B cell (primary cell): ENCODE data around the gene EXOC6. TPM values are rescaled to one million over a fixed set of nuclear protein-coding genes. Genes with fewer than 3 reads are reported as not detected.

Experiments
- ATAC-seq: fragments of 200-7000 bp; cut with Tn5 transposase; one replicate; pipeline ENCODE4 v1.10.0; 2021; ENCODE audit warnings: low read depth, mild to moderate bottlenecking, moderate number of reproducible peaks, moderate library complexity
- CTCF ChIA-PET: fragments of 350-600 bp; sonication (Branson Sonifier 250); formaldehyde crosslinking; loops from one replicate; lab custom pipeline; 2021; ENCODE audit warnings: antibody characterized with exemption, inconsistent platforms; lab: Charles Lee
- POLR2A ChIA-PET: fragments of 350-600 bp; sonication (Branson Sonifier 250); formaldehyde crosslinking; loops from one replicate; lab custom pipeline; 2021; ENCODE audit warnings: antibody characterized with exemption; lab: Charles Lee
- DNase-seq: peaks from one replicate; pipeline ENCODE4 v3.0.0; 2013
- H2AFZ ChIP-seq: 2 replicates; pipeline ENCODE4 v1.6.1; 2012; ENCODE audit warnings: mild to moderate bottlenecking, low read depth, low read length; ENCODE audit not compliant: insufficient read depth, poor library complexity, severe bottlenecking
- H3K27ac ChIP-seq, 2 donors: 1 replicate in 1 of 2; 2 replicates in 1 of 2; pipeline ENCODE4 v1.5.1; 2012 to 2013; ENCODE audit warnings: low read length in 2 of 2, mild to moderate bottlenecking in 2 of 2, moderate library complexity in 1 of 2
- H3K27me3 ChIP-seq, 4 experiments: fragments of 200-600 bp in 1 of 4; sonication (generic) in 1 of 4; replicated peaks in 1 of 4; 1 replicate in 2 of 4; 2 replicates in 2 of 4; pipeline versions ENCODE4 v1.6.1 to v1.7.0; 2013 to 2016; ENCODE audit warnings: low read length in 3 of 4, mild to moderate bottlenecking in 2 of 4, mixed read lengths in 1 of 4, moderate library complexity in 1 of 4; ENCODE audit not compliant: insufficient read depth in 4 of 4, control insufficient read depth in 3 of 4; ENCODE audit errors: control extremely low read depth in 1 of 4
- H3K36me3 ChIP-seq, 2 experiments: replicated peaks in 1 of 2; 1 replicate in 1 of 2; 2 replicates in 1 of 2; pipeline versions ENCODE4 v1.6.1 to v1.7.1; 2013; ENCODE audit warnings: low read length in 1 of 2; ENCODE audit not compliant: insufficient read depth in 2 of 2, control insufficient read depth in 1 of 2; ENCODE audit errors: control extremely low read depth in 1 of 2, extremely low read depth in 1 of 2
- H3K4me1 ChIP-seq, 2 donors: fragments of 200-600 bp in 1 of 2; sonication (generic) in 1 of 2; 1 replicate in 1 of 2; 2 replicates in 1 of 2; pipeline versions ENCODE4 v1.5.1 to v1.6.1; 2013 to 2017; ENCODE audit warnings: low read length in 2 of 2; ENCODE audit not compliant: control insufficient read depth in 2 of 2, insufficient read depth in 2 of 2
- H3K4me2 ChIP-seq: replicated peaks from 2 replicates; pipeline ENCODE3; 2012; ENCODE audit warnings: mild to moderate bottlenecking, low read depth, low read length; ENCODE audit not compliant: poor library complexity, severe bottlenecking
- H3K4me3 ChIP-seq, 5 experiments: fragments of 200-600 bp in 1 of 5; sonication (generic) in 1 of 5; 1 replicate in 3 of 5; 2 replicates in 2 of 5; pipeline versions ENCODE4 v1.5.1 to v1.7.0; 2011 to 2016; ENCODE audit warnings: low read length in 4 of 5, mild to moderate bottlenecking in 4 of 5, low read depth in 2 of 5, control low read depth in 1 of 5, moderate library complexity in 1 of 5; ENCODE audit not compliant: insufficient read depth in 1 of 5; ENCODE audit errors: control extremely low read depth in 1 of 5, extremely low read depth in 1 of 5
- H3K79me2 ChIP-seq: fragments of 200-600 bp; sonication (generic); one replicate; pipeline ENCODE4 v1.6.0; 2016; ENCODE audit warnings: low read length; ENCODE audit not compliant: control insufficient read depth, insufficient read depth
- H3K9ac ChIP-seq: fragments of 200-600 bp; sonication (generic); 2 replicates; pipeline ENCODE4 v1.6.1; 2017; ENCODE audit warnings: mild to moderate bottlenecking, low read length, moderate library complexity
- H3K9me3 ChIP-seq, 3 donors: one replicate each; pipeline versions ENCODE4 v1.6.1 to v1.7.1; 2013; ENCODE audit warnings: low read length in 2 of 3; ENCODE audit not compliant: control insufficient read depth in 2 of 3, insufficient read depth in 1 of 3; ENCODE audit errors: control extremely low read depth in 1 of 3
- H4K20me1 ChIP-seq: 2 replicates; pipeline ENCODE4 v1.6.0; 2012; ENCODE audit warnings: mild to moderate bottlenecking, low read length; ENCODE audit not compliant: insufficient read depth, control insufficient read depth, poor library complexity, severe bottlenecking
- H3K27ac Mint-ChIP-seq: one replicate; pipeline ENCODE4 v1.8.0; 2021; ENCODE audit warnings: mixed read lengths
- H3K27me3 Mint-ChIP-seq: one replicate; pipeline ENCODE4 v1.8.0; 2021; ENCODE audit warnings: mixed read lengths
- H3K4me1 Mint-ChIP-seq: one replicate; pipeline ENCODE4 v1.8.0; 2021; ENCODE audit warnings: mixed read lengths
- H3K4me3 Mint-ChIP-seq: one replicate; pipeline ENCODE4 v1.8.0; 2021; ENCODE audit warnings: mixed read lengths
- H3K9me3 Mint-ChIP-seq: one replicate; pipeline ENCODE4 v1.8.0; 2022; ENCODE audit warnings: mixed read lengths; ENCODE audit not compliant: insufficient read depth
- EZH2 ChIP-seq: IDR thresholded peaks from 2 replicates; pipeline ENCODE4 v1.6.1; 2012; ENCODE audit warnings: borderline replicate concordance, low read depth, mild to moderate bottlenecking, moderate library complexity, low read length; ENCODE audit not compliant: insufficient read depth, poor library complexity, severe bottlenecking
- WGBS: methylation state at CpG from one replicate; pipeline ENCODE4 v1.1.5; 2013; ENCODE audit warnings: missing lambda C conversion rate; ENCODE audit not compliant: insufficient coverage; 5-methylcytosine and 5-hydroxymethylcytosine counted together
- intact Hi-C: fragments of 100-400 bp; cut with micrococcal nuclease; formaldehyde crosslinking; loops from one replicate; pipeline ENCODE4 v1.10.0; 2022
- polyA plus RNA-seq: library from polyadenylated mRNA; depleted of rRNA; stranded (reverse); fragments of >200 nt; gene quantifications from 2 replicates; pipeline ENCODE4 v1.2.3, GENCODE V29; 2012
- total RNA-seq, 2 donors: library from RNA; stranded (reverse); fragments of 120-200 nt in 1 of 2; gene quantifications; 1 replicate in 1 of 2; 2 replicates in 1 of 2; pipeline versions ENCODE4 v1.2.3 to v1.2.4, GENCODE V29; 2013 to 2022
- TF ChIP-seq, protein P1 (sequence below): fragments of 200-600 bp; IDR thresholded peaks from one replicate; pipeline ENCODE4 v1.8.0; 2022; ENCODE audit warnings: antibody characterized with exemption, mild to moderate bottlenecking

EXOC6 gene
- total and polyA plus RNA-seq, 2 donors (not counting 1 experiment from before 2014, with no cell fraction given): 7.9 to 22.6 TPM

DNA sequence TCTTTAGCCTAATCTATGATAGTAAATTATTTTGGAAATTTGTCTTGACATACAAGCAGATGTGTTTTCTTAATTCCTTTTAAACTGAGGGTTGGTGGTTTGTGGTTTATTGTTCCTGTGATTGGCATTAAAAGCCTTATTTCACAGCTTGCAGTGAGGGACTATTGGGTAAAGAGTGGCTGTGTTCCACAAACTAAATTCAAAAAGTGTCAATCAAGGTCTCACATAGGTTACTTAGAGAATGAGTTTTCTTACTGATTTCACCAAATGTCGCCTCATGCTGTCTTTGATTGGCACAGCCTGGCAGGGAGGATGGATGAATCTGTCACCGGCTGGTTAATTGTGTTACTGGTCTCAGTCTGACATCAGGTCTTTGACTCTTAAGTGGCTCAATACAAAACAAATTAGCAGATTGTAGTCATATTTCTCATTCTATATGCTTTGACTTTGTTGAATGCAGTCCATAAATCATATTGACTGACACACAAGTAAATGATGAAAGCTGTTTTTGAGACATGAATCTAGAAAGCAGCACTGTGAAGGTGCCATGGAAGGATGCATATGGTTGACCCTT lies 145.5 kb downstream of the EXOC6 start:
- Histone ChIP-seq H2AFZ (no peak overlapping the region), H3K4me1 (no peaks in the 10 kb centered on the region), H3K4me3 (no peak overlapping the region), H3K36me3 (no peaks in the 10 kb centered on the region), H3K9me3 (no peaks in the 10 kb centered on the region), H4K20me1 (no peaks in the 10 kb centered on the region), H3K27me3 (no peaks in the 10 kb centered on the region), H3K9ac (no peak overlapping the region), H3K4me2 (no peak overlapping the region), H3K27ac (no peak overlapping the region), H3K79me2 (no peaks in the 10 kb centered on the region)
- no peak for ATAC-seq
- Mint-ChIP-seq H3K27me3 (no peaks in the 10 kb centered on the region), H3K27ac (no peak overlapping the region), H3K4me3 (no peak overlapping the region), H3K9me3 (no peaks in the 10 kb centered on the region), H3K4me1 (no peaks in the 10 kb centered on the region)
- no CpG with 5 or more reads among the region's 2 CpGs for WGBS
- no peak for DNase-seq
- intact Hi-C loops: no loop called here
- POLR2A ChIA-PET: no interaction called here
- CTCF ChIA-PET: interaction anchor here (0.6 kb wide), 1 partner anchor 21 kb away, joined by 3 read pairs; no protein-coding TSS in a partner anchor
- no peak for TF ChIP-seq EZH2

DNA sequence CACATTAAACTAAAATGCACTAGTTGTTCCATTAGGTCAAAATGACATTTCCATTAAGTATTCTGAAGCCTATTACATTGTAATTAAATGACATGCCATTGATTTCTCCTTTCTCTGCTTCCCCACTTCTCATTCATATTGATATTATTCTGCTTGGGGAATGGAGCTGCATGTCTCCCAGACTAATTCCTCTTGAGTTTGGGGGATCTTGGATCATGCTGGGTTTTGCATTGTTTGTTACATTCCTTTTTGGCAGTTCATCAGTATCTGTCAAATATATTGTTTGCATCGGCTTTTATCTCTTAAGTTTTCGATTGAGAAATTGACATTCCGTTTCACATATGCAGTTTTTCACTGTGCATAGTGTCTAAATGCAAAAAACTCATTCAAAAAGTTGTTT lies 147.2 kb downstream of the EXOC6 start:
- H4K20me1 ChIP-seq: no peaks in the 10 kb centered on the region
- no peaks in the 10 kb centered on the region for H3K79me2 ChIP-seq
- Mint-ChIP-seq H3K4me1 (no peaks in the 10 kb centered on the region), H3K27me3 (no peaks in the 10 kb centered on the region), H3K4me3 (no peak overlapping the region), H3K9me3 (no peaks in the 10 kb centered on the region), H3K27ac (no peak overlapping the region)
- POLR2A ChIA-PET: no interaction called here
- H3K4me3 ChIP-seq: no peak overlapping the region
- intact Hi-C loops: no loop called here
- H2AFZ ChIP-seq: no peak overlapping the region
- DNase-seq: no peak
- no peaks in the 10 kb centered on the region for H3K4me1 ChIP-seq
- peaks cover 2 to 6% of the 10 kb centered on the region in 2 experiments for H3K36me3 ChIP-seq
- no peak for ATAC-seq
- H3K27me3 ChIP-seq: no peaks in the 10 kb centered on the region
- WGBS: no CpG with 5 or more reads among the region's 3 CpGs
- no peaks in the 10 kb centered on the region for H3K9me3 ChIP-seq
- no peak for TF ChIP-seq EZH2
- TF ChIP-seq, protein P1, sequence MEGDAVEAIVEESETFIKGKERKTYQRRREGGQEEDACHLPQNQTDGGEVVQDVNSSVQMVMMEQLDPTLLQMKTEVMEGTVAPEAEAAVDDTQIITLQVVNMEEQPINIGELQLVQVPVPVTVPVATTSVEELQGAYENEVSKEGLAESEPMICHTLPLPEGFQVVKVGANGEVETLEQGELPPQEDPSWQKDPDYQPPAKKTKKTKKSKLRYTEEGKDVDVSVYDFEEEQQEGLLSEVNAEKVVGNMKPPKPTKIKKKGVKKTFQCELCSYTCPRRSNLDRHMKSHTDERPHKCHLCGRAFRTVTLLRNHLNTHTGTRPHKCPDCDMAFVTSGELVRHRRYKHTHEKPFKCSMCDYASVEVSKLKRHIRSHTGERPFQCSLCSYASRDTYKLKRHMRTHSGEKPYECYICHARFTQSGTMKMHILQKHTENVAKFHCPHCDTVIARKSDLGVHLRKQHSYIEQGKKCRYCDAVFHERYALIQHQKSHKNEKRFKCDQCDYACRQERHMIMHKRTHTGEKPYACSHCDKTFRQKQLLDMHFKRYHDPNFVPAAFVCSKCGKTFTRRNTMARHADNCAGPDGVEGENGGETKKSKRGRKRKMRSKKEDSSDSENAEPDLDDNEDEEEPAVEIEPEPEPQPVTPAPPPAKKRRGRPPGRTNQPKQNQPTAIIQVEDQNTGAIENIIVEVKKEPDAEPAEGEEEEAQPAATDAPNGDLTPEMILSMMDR: no peak
- H3K27ac ChIP-seq: no peak overlapping the region
- H3K9ac ChIP-seq: no peak overlapping the region
- CTCF ChIA-PET: no interaction called here
- no peak overlapping the region for H3K4me2 ChIP-seq
